Occipital lobe (tissue), 2 donors: ENCODE results near the gene C1orf122. TPM values are rescaled to one million over a fixed set of nuclear protein-coding genes. Genes with fewer than 3 reads are reported as not detected.
A peak's percentile ranks its signal among the peaks of the same experiment; 100 is the strongest.
"Not testable (repeated sequence)": the region's sequence is repeated elsewhere in the genome, so short reads cannot be mapped to it uniquely, and the experiment has no call there.

ENCODE experiments used
- DNase-seq: peaks from one replicate; lab custom pipeline; 2025; lab: John Stamatoyannopoulos, UW
- total RNA-seq: library from RNA; depleted of rRNA; stranded (reverse); fragments of >200 nt; gene quantifications from one replicate; pipeline ENCODE4 v1.2.3, GENCODE V29; 2014

C1orf122 gene
- total RNA-seq = 10.3 TPM

DNA sequence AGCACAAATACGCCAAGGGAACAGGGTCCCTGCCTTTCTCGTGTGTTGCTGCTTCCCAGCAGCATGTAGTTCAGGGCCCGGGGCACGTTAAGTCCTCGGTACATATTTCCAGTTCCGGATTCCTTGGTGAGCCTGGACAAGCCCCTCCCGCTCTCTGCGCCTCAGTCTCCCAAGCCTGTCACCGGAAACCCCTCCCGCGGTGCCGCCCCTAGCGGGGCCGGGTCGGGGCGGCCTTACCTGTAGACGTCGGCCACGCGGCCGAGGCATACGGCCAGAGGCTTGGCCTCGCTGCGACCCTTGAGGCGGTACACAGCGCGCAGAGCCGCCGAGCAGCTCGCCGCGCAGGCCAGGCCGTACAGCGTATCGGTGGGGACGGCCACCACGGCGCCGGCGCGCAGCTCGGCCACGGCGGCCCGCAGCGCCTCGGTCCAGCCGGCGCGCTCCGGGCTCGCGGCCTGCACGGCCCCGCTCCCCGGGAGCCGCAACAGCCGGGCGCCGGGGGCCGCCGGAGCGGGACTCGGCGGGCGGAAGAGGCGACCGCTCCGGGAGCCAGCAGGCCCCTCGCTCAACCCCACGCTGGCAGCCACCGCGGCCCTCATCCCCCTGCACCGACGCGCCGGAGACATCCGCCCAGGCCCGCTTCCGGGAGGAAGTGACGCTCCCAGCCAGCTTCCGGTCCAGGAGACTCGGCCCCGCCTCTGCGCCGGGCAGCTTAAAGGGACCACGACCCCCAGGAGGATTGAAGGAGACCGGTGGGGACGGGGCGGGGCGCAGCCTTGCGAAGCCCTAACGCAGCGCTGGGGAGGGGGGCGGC lies at the start of gene C1orf122, which contains the start of gene YRDC:
C1orf122 (plus strand) TSS at position 236 of the 814 bp plus-strand sequence. CDS start 615 bp downstream, outside the sequence.
YRDC (minus strand) TSS at position 654 of the 814 bp plus-strand sequence; CDS start at position 626, 28 bp downstream.
- DNase-seq = peak; percentile 91

- no peak for DNase-seq
These were observed 48.1 kb upstream of the C1orf122 start for GRCh38 chr1:37759451-37759850.

DNA sequence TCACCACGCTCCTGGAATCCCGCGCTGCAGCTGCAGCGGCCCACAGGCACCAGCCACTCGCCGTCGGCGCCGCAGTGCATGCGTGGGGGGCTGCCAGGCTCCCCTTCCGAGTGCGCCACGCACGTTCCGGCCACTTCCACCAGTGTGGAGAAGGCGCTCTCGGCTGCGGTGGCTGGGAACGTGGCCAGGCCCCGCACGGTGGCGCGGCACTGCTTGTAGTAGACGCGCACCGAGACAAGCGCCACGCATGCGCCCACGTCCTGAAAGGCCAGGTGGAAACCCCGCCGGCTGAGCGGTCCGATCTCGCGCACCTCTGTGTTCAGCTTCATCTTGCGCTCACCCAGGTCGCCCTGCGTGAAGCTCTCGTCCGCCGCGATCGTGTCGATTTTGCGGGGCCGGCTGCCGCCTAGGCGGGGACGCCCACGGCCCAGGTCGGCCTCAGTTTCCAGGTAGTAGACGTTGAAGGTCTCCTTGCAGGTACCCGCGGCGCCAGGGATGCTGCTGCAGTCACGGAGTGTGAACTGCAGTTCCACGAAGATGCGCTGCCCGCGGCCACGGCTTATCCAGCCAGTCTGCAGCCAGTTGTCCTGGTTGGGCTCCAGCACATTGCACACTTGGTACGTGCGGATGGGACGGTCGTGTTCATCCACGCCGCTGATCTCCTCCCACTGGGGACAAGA lies 46.0 kb upstream of the C1orf122 start:
- DNase-seq = no peak

- no peak for DNase-seq
These were observed 45.1 kb upstream of the C1orf122 start for GRCh38 chr1:37762516-37762915.

DNA sequence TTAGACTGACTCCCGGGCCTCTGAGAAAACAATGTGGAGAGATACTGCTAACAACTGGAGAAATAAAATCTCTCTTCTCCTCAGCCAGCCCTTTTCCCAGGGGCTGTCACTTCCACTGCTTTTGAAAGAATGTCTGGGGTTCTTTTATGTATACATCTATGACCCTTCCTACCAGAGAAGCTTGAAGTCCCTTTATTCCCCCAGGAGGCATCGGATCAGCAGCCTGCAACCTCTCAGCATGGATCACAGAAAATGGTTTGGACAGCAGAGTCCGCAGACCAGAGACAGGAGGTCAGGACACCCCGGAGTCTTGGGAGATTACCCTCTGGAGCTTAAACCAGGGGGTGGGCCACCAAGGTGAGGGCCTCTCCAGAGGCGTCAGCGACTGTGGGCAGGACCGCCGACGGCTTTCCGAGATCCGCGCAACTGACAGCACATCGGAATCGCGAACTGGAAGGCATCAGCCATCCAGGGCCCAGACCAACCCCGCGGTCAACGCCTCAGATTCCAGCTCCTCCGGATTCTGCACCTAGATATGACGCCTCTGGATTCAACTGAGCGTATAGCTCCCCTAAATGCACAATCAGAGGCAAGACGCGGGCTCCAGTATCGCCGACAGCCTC lies 43.7 kb upstream of the C1orf122 start:
- no peak for DNase-seq

DNA sequence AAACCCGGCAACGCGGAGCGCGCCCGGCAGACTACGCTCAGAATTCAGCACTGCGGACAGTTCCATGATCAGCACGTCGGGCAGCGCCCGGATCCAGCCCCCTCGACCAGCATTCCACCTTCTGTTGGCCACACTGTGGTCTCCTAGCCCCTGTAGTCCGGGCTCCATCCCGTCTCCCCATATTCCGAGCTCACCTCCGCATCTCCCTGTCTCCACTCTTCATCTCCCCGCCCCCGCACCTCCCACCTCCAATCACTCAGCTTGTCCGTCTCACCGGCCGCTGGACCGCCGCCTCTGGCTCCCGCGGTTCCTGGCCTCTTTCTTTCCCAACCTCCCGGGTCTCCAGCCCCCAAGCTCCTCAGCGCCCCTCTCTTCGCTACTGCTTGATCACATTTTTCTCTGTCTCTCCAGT lies 43.2 kb upstream of the C1orf122 start:
- no peak for DNase-seq

GRCh38 chr1:37764888-37765441 lies 42.6 kb upstream of the C1orf122 start, which contains the start of gene EPHA10:
TSS of gene EPHA10 (minus strand) at chr1:37765120. CDS start at chr1:37765066, 54 bp downstream.
- peak; percentile 64 for DNase-seq

DNA sequence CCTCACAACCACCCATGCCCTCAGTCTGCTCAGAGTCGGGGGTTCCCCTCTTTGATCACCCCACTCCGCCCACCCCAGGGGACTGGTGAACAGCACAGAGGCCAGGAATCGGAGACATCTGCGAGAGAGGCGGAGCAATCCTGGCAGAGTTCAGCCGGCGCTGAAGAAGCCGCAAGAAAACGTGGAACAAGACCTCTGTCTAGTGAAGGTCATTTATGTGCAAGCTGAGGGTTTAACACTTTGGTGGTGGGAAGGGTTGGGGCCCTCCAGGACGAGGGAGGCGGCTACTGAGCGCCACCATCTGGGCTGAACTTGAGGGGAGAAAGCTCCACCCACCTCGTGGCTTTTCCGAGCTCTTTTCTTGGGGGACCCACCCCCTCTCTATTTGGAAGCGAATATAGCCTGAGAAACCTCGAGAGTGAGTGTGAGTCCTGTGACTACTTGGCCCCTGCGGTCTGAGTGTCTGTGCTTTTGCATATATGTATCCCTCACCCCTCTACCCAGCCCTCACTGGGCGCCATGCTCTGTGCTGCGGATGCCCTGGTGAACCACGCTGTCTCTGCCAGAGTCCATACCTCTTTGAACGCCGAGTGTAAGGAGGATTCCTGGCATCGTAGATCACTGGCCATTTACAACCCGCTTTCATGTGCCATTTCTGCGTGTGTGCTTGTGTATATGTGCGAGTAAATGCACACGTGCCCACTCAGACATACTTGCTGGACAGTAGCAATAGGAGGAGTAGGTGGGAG lies 41.5 kb upstream of the C1orf122 start:
- DNase-seq = peak; percentile 27

GRCh38 chr1:37767488-37767887 lies 40.1 kb upstream of the C1orf122 start:
- no peak for DNase-seq

GRCh38 chr1:37771440-37771839 lies 36.1 kb upstream of the C1orf122 start:
- DNase-seq = not testable (repeated sequence)

GRCh38 chr1:37776946-37777516 lies 30.6 kb upstream of the C1orf122 start:
- DNase-seq = no peak

DNA sequence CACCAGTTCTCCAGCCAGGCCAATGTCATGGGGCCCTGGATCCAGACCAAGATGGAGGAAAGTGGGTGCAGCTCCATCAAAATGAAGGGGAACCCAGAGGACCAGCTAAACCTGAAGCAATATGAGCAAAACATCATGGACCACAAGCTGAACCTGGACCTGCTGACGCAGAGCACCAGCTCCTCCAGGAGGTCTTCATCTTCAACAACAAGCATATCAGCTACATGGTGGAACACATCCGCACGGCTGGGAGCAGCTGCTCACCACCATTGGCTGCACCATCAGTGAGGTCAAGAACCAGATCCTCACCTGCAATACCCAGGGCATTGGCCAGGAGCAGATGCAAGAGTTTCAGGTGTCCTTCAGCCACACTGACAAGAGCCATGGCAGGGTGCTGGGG lies 28.9 kb upstream of the C1orf122 start:
- DNase-seq = no peak

GRCh38 chr1:37782491-37782890 lies 25.1 kb upstream of the C1orf122 start:
- no peak for DNase-seq

- DNase-seq = no peak
These were observed 14.5 kb upstream of the C1orf122 start for GRCh38 chr1:37792943-37793686.

DNA sequence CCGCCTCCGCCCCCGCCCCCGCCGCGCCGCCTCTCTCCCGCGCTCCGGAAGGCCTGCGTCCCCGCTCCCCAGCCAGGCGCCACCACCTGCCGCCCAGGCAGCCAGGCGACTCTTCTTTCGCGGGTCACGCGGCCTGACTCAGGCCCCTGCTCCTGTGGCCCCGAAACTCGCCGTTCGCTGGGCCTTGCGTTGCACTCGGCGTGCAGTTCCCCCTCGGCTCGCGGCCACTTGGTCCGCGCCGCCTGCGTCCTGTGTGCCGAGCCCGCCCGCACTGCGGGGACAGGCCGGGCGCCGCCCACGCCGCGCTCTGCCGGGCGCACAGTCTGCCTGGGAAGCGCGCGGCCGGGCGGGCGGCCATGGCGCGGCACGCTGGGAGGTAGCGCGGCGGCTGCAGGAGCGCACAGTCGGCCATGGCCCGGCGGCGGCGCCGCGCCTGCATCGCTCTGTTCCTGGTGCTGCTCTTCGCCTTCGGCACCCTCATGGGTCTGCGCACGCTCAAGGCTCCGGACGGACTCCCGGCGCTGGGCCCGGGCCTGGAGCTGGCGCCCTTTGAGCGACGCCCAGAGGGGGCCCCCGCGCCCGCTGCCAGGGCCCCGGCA lies 13.7 kb upstream of the C1orf122 start, which contains the start of gene MANEAL:
MANEAL (plus strand) TSS at position 75 of the 599 bp plus-strand sequence; CDS start at position 411, 336 bp downstream.
- DNase-seq = peak; percentile 63

DNA sequence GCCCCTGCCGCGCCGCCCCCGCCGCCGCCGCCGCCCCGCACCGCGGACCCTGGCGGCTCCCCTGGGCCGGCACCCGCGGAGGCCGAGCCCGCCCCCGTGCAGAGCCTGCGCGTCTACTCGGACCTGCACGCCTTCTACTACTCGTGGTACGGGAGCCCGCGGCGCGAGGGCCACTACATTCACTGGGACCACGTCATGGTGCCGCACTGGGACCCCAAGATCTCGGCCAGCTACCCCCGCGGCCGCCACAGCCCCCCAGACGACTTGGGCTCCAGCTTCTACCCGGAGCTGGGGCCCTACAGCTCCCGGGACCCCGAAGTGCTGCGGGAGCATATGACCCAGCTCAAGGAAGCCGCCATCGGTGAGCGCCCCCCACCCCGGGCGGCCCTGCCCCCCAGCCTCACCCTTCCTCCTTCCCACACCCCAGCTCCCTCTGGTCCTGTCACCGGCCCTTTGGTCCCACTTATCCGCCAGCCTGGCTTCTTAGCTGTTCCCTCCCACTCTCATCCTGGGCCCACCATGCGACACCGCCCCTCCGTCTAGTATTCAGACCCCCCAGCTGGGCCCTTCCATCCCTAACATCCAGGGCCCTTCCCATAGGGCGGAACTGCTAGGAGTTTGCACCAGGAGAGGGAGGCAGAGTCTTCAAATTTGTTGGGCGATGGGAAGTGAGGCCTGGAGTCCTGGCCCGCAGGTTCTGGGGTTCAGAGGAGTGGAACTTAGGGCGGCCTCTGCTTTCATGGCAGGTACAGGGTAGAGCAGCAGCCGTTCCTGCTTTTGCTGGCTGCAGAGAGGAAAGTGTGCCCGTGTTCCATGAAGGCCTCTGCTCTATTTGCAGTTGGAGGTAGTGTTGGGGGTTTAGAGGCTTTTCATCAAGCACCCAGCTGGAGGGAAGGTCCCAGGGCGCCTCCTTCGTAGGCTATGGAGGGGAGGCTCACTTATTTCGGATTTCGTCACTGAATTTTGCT lies 12.9 kb upstream of the C1orf122 start:
- DNase-seq = no peak

DNA sequence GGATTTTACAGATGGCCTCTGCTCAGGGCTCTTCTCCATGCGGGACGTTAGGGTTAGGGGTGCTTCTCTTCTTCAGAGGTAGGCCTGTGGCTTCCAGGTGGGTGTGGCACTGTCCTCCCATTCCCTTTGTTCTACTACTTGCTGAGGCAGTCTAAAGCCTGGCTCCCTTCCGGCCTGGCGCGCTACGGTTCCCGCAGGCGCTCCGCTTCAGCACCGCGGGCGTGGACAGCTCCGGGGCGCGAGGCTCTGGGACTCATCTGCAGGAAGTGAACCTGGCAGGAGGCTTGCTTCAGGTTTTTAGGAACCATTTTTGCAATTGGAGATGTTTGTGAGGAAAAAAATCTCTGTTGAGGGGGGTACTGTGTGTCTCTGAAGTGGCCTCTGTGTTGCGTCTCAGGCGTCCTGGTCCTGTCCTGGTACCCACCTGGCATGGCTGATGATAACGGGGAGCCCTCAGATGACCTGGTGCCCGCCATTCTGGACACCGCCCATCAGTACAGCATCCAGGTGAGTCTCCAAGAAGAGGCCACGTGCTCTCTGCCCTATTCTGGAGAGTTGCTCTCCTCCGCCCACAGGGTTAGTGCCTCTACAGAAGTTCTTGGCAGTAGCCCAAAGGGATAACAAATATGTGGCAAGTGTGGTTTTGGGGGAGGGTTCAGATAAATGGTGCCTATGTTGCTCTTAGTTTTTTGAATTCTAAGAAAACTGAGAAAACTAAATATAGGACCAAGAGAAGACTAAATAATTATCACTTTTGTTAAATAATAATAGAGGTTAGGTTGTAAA lies 12.1 kb upstream of the C1orf122 start:
- DNase-seq = no peak
